ENCODE data around the gene LGSN.
"Not testable (repeated sequence)": the region's sequence is repeated elsewhere in the genome, so short reads cannot be mapped to it uniquely, and the experiment has no call there.

Gene LGSN

DNA sequence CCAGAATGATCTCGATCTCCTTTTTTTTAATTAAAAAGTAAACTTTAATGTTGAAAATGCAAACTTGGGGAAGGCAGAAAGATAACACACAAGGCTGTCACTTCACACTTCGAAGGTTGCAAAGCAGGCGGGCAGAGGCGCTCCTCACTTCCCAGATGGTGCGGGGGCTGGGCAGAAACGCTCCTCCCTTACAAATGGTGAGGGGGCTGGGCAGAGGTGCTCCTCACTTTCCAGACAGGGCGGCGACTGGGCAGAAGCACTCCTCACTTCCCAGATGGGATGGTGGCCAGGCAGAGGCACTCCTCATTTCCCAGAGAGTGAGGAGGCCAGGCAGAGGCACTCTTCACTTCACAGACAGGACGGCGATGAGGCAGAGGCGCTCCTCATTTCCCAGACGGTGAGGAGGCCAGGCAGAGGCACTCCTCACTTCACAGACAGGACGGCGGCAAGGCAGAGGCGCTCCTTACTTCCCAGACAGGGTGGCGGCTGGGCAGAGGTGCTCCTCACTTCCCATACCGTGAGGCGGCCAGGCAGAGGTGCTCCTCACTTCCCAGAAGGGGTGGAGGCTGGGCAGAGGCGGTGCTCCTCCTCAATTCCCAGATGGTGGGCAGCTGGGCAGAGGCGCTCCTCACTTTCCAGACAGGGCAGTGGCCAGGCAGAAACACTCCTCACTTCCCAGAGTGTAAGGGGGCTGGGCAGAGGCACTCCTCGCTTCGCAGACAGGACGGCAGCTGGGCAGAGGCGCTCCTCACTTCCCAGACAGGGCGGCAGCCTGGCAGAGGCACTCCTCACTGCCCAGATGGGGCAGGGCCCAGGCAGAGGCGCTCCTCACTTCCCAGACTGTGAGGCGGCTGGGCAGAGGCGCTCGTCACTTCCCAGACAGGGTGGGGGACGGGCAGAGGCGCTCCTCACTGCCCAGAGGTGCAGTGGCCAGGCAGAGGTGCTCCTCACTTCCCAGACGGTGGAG is 91.6 kb downstream of the LGSN start:
- DNase-seq, result not testable (repeated sequence)

DNA sequence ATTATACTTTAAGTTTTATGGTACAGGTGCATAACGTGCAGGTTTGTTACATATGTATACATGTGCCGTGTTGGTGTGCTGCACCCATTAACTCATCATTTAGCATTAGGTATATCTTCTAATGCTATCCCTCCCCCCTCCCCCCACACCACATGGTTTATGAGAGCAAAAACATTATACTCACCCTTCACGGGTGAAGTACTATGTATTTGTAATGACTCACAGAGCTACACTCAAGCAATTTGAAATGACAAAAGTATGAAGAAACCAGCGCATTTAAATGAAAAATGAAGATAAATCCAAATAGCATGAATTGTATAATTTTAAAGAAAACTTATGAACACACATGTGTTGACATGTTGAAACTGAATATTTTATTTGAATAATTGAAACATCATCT is 93.8 kb downstream of the LGSN start:
- not testable (repeated sequence) for DNase-seq
